ENCODE data around the gene HMGN1.

- no peak for TF ChIP-seq CTCF (conservative IDR thresholded peaks at IDR 0.05; ENCODE audit: low read depth, low read length)
- TF ChIP-seq EZH2phosphoT487 (IDR thresholded peaks at IDR 0.05; ENCODE audit: borderline replicate concordance, low read length), result no peak
Measured at GRCh38 chr21:39317134-39318090, 31.5 kb downstream of the HMGN1 start.

All from PC-3 (cell line).